ENCODE data around the gene TMEM132C. TPM values are rescaled to one million over a fixed set of nuclear protein-coding genes. Genes with fewer than 3 reads are reported as not detected.

TMEM132C gene
- polyA plus RNA-seq, 1 experiment, result not detected

DNA sequence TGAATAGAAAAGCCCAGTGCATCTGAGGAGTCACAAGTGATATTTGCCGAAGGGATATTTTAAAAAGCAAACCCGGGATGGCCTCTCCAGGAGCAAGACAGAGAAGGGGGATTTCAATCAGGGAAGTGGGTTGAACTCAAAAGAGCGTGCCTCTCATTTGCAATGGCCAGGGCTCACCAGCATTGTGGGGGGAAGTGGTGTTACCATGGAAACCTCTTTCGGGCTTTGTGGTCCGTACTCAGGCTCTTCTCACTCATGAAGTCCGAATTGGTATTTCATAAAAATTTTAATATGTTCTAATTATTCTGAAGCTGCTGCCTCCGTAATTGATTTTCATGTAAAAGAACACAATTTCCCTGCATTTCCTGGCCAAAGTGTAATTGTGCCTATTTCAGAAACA, 476.9 kb downstream of the TMEM132C start:
- no peaks in the 10 kb centered on the region for H3K27me3 ChIP-seq (ENCODE audit: control insufficient read depth, insufficient read depth, low read length)
- H3K9me3 ChIP-seq (ENCODE audit: control insufficient read depth, insufficient read depth, low read length), result peaks cover 45% of the 10 kb centered on the region
- ChIA-PET POLR2A (no interaction called here), CTCF (no interaction called here)
- TF ChIP-seq, protein P1, sequence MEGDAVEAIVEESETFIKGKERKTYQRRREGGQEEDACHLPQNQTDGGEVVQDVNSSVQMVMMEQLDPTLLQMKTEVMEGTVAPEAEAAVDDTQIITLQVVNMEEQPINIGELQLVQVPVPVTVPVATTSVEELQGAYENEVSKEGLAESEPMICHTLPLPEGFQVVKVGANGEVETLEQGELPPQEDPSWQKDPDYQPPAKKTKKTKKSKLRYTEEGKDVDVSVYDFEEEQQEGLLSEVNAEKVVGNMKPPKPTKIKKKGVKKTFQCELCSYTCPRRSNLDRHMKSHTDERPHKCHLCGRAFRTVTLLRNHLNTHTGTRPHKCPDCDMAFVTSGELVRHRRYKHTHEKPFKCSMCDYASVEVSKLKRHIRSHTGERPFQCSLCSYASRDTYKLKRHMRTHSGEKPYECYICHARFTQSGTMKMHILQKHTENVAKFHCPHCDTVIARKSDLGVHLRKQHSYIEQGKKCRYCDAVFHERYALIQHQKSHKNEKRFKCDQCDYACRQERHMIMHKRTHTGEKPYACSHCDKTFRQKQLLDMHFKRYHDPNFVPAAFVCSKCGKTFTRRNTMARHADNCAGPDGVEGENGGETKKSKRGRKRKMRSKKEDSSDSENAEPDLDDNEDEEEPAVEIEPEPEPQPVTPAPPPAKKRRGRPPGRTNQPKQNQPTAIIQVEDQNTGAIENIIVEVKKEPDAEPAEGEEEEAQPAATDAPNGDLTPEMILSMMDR (IDR thresholded peaks at IDR 0.05; ENCODE audit: low read depth, low read length), result no peak
- no peak for DNase-seq (ENCODE audit: low read depth, low spot score)
- H3K27ac ChIP-seq (ENCODE audit: low read depth, low read length), result no peak overlapping the region
- H3K4me3 ChIP-seq (ENCODE audit: low read depth, low read length), result no peak overlapping the region

DNA sequence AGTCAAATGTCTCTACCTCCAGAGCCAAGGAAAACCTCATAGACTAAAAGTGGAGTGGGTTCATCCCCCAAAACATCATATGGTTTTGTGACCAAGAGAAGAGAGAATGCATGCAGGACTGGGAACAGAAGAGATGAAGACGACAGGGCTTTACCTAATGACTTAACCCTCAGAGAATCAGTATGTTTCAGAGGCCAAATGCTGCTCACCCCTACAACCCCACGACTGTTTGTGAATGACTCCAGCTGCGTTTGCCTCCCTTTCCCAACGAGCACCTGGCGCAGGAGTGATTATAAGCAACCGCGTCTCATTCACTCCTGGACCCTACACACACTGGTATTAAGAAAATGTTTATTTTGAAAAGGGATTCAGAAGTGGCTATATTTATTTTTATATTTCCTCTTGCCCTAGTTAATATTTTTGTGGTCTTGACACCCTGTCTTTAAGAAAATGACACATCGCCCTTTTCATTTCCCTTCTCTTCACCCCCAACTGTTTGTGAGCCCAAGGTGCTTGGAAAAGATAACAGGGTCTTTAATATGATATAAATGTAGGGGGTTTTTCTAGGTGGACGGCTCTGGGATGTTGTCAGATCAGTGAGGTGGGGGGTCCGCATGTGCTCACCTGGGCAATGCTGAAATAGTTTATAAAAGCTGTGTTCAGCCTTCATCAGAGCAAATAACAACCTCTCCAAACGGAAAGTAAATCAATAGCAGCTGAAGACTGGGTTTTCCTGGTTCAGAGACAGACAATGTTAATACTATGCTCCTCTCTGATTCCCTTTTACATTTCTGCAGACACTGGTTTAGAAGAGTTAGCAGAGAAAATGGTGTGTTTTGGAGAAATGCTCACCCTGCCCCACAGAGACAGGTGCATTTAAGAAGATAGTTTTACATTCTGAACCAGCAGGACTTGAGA, 479.1 kb downstream of the TMEM132C start:
- no peak overlapping the region for H3K27ac ChIP-seq (ENCODE audit: low read depth, low read length)
- TF ChIP-seq, protein P1 (IDR thresholded peaks at IDR 0.05; ENCODE audit: low read depth, low read length), result no peak

DNA sequence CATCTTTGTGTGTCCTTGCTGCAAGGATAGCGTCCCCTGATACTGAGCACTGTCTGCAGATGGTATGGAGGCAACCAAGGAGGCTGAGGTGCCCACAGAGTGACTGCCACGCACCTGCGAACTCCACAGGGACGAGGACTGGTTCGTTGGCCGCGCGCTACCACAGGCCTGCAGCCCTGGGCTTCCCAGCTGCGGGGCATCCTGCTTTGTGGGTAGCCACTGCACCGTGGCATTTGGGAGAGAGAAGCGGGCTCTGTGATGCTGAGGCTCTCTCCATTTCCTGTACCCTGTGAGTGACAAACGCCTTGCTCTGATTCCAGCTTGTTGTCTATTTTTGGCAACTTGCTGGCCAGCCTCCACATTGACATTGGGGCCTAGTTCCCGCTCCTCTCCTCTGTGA, 480.5 kb downstream of the TMEM132C start:
- no peak for DNase-seq (ENCODE audit: low read depth, low spot score)
- no peak overlapping the region for H3K4me3 ChIP-seq (ENCODE audit: low read depth, low read length)
- POLR2A ChIA-PET, result no interaction called here
- H3K27me3 ChIP-seq (ENCODE audit: control insufficient read depth, insufficient read depth, low read length), result no peaks in the 10 kb centered on the region
- no peak overlapping the region for H3K27ac ChIP-seq (ENCODE audit: low read depth, low read length)
- CTCF ChIA-PET, result no interaction called here
- H3K9me3 ChIP-seq (ENCODE audit: control insufficient read depth, insufficient read depth, low read length), result peaks cover 38% of the 10 kb centered on the region
- TF ChIP-seq, protein P1 (IDR thresholded peaks at IDR 0.05; ENCODE audit: low read depth, low read length), result no peak

More for the DNA sequence above, 479.1 kb downstream of the TMEM132C start:
- CTCF ChIA-PET, result no interaction called here
- DNase-seq (ENCODE audit: low read depth, low spot score), result no peak
- Histone ChIP-seq H3K27me3 (ENCODE audit: control insufficient read depth, insufficient read depth, low read length) (no peaks in the 10 kb centered on the region), H3K4me3 (ENCODE audit: low read depth, low read length) (no peak overlapping the region), H3K9me3 (ENCODE audit: control insufficient read depth, insufficient read depth, low read length) (peaks cover 44% of the 10 kb centered on the region)
- POLR2A ChIA-PET, result no interaction called here

DNA sequence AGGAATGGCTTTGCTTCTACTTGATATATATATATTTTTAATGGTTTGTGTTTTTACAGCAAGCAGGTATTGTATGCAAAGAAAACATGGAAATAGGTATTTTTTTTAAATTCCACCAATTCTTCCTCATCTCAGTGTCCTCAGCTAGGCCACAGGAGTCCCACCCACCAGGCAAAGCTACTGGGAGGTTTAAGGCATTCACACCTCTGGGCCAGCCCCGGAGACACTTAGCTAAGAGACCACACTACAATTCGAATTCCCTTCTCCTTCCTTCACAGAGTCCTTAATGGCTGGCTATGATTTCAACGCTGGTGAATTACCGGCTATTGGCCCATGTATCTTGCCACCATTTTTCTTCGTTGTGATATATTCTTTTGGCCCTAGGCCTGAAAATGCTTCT, 485.4 kb downstream of the TMEM132C start:
- Histone ChIP-seq H3K27me3 (ENCODE audit: control insufficient read depth, insufficient read depth, low read length) (no peaks in the 10 kb centered on the region), H3K27ac (ENCODE audit: low read depth, low read length) (no peak overlapping the region), H3K4me3 (ENCODE audit: low read depth, low read length) (no peak overlapping the region), H3K9me3 (ENCODE audit: control insufficient read depth, insufficient read depth, low read length) (peaks cover 21% of the 10 kb centered on the region)
- ChIA-PET POLR2A (no interaction called here), CTCF (no interaction called here)
- TF ChIP-seq, protein P1 (IDR thresholded peaks at IDR 0.05; ENCODE audit: low read depth, low read length), result no peak
- no peak for DNase-seq (ENCODE audit: low read depth, low spot score)

DNA sequence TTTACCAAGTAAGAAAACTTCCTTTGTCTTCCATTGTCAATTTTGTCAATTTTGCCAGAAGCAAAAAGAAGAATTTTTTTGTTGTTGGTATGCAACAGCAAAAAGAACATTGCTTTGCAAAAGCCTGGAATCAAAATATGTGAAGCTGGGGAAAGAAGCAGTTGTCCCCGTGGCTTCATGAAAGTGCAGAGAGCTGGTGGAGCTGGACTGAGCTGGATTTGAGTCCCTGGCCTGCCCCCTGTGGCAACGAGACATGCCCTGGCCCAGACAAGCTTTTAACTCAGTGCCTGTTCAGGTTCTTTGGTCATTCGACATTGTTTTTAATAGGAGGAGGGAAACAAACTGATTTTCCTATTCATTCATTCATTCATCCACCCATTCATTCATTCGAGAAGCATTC, 486.5 kb downstream of the TMEM132C start:
- Histone ChIP-seq H3K4me3 (ENCODE audit: low read depth, low read length) (no peak overlapping the region), H3K9me3 (ENCODE audit: control insufficient read depth, insufficient read depth, low read length) (peaks cover 10% of the 10 kb centered on the region), H3K27me3 (ENCODE audit: control insufficient read depth, insufficient read depth, low read length) (no peaks in the 10 kb centered on the region), H3K27ac (ENCODE audit: low read depth, low read length) (no peak overlapping the region)
- CTCF ChIA-PET, result no interaction called here
- TF ChIP-seq, protein P1 (IDR thresholded peaks at IDR 0.05; ENCODE audit: low read depth, low read length), result no peak
- DNase-seq (ENCODE audit: low read depth, low spot score), result no peak
- POLR2A ChIA-PET, result no interaction called here

Measured in AG04450 (cell line).